Cardiac muscle cell (in vitro differentiated cells and primary cell): ENCODE results near the gene RPTN. TPM values are rescaled to one million over a fixed set of nuclear protein-coding genes. Genes with fewer than 3 reads are reported as not detected.

Experiments
- DNase-seq, 2 donors: peaks; one replicate each; pipeline versions ENCODE4 v3.0.0 to v3.0.0-alpha.2; 2010 to 2017; ENCODE audit warnings: low read depth in 1 of 2, low spot score in 1 of 2
- H3K27ac ChIP-seq: fragments of 200-600 bp; sonication (generic); 2 replicates; pipeline ENCODE4 v1.5.1; 2016
- H3K27me3 ChIP-seq: fragments of 200-600 bp; sonication (generic); 2 replicates; pipeline ENCODE4 v1.6.0; 2016; ENCODE audit warnings: control low read depth
- H3K36me3 ChIP-seq: fragments of 200-600 bp; sonication (generic); 2 replicates; pipeline ENCODE4 v1.5.1; 2016; ENCODE audit warnings: control low read depth
- H3K4me1 ChIP-seq: fragments of 200-600 bp; sonication (generic); 2 replicates; pipeline ENCODE4 v1.8.1; 2017; ENCODE audit warnings: low read depth, mild to moderate bottlenecking, mixed run types
- H3K4me3 ChIP-seq: fragments of 200-600 bp; sonication (generic); 2 replicates; pipeline ENCODE4 v1.5.1; 2016; ENCODE audit warnings: mild to moderate bottlenecking
- H3K9me3 ChIP-seq: fragments of 200-600 bp; sonication (generic); 2 replicates; pipeline ENCODE4 v1.5.1; 2017; ENCODE audit warnings: low read depth, mild to moderate bottlenecking, control low read depth
- polyA plus RNA-seq: library from polyadenylated mRNA; unstranded; fragments of >200 nt; fragmentation: Nextera tagmentation; extraction: Ambion mirVana; gene quantifications from 2 replicates; pipeline ENCODE4 v1.2.1, GENCODE V29; 2016
- total RNA-seq: library from RNA; depleted of rRNA; stranded (reverse); fragments of >200 nt; gene quantifications from 2 replicates; pipeline ENCODE4 v1.2.3, GENCODE V29; 2016
- TF ChIP-seq, protein P1 (sequence below): IDR thresholded peaks from 2 replicates; pipeline ENCODE4 v1.5.1; 2012; ENCODE audit warnings: low read depth, mild to moderate bottlenecking, low read length

RPTN gene
- total and polyA plus RNA-seq, 2 experiments from 2014 or later = not detected

GRCh38 chr1:152164517-152165136, 5.6 kb upstream of the RPTN start:
- TF ChIP-seq, protein P1, sequence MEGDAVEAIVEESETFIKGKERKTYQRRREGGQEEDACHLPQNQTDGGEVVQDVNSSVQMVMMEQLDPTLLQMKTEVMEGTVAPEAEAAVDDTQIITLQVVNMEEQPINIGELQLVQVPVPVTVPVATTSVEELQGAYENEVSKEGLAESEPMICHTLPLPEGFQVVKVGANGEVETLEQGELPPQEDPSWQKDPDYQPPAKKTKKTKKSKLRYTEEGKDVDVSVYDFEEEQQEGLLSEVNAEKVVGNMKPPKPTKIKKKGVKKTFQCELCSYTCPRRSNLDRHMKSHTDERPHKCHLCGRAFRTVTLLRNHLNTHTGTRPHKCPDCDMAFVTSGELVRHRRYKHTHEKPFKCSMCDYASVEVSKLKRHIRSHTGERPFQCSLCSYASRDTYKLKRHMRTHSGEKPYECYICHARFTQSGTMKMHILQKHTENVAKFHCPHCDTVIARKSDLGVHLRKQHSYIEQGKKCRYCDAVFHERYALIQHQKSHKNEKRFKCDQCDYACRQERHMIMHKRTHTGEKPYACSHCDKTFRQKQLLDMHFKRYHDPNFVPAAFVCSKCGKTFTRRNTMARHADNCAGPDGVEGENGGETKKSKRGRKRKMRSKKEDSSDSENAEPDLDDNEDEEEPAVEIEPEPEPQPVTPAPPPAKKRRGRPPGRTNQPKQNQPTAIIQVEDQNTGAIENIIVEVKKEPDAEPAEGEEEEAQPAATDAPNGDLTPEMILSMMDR = no peak
- no peaks in the 10 kb centered on the region for H3K4me1 ChIP-seq
- no peak for DNase-seq
- no peak overlapping the region for H3K27ac ChIP-seq
- no peaks in the 10 kb centered on the region for H3K36me3 ChIP-seq
- no peaks in the 10 kb centered on the region for H3K27me3 ChIP-seq
- no peak overlapping the region for H3K4me3 ChIP-seq
- H3K9me3 ChIP-seq = no peaks in the 10 kb centered on the region

GRCh38 chr1:152162792-152163463, 3.9 kb upstream of the RPTN start:
- Histone ChIP-seq H3K9me3 (no peaks in the 10 kb centered on the region), H3K36me3 (no peaks in the 10 kb centered on the region), H3K27ac (no peak overlapping the region), H3K4me1 (no peaks in the 10 kb centered on the region), H3K27me3 (no peaks in the 10 kb centered on the region), H3K4me3 (no peak overlapping the region)
- TF ChIP-seq, protein P1 = no peak
- DNase-seq = peak in 1 of 2 donors; percentile 80

DNA sequence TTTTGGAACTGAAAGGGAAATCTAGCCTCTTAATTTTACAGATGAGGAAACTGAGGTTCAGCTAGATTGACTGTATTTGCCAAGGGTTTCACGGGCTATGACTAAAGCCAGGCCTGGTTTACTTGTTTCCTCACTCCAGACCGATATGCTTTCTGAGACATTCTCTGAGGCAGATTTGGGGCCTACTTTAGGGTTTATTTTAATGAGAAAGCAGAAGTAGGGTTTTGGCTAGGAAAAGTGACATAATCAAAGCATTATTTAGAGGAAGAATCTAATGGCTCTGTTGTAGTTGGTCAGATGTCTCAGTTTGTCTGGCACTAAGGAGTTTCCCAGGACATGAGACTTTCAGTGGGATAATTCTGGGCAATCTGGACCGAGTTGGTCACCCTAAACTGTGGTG, 1.5 kb upstream of the RPTN start:
- H3K4me3 ChIP-seq = no peak overlapping the region
- no peaks in the 10 kb centered on the region for H3K36me3 ChIP-seq
- no peaks in the 10 kb centered on the region for H3K27me3 ChIP-seq
- no peaks in the 10 kb centered on the region for H3K9me3 ChIP-seq
- no peaks in the 10 kb centered on the region for H3K4me1 ChIP-seq
- H3K27ac ChIP-seq = no peak overlapping the region
- DNase-seq = no peak
- TF ChIP-seq, protein P1 = no peak

- H3K27me3 ChIP-seq = no peaks in the 10 kb centered on the region
- no peak overlapping the region for H3K27ac ChIP-seq
- DNase-seq = no peak
- no peaks in the 10 kb centered on the region for H3K9me3 ChIP-seq
- H3K4me1 ChIP-seq = no peaks in the 10 kb centered on the region
- H3K36me3 ChIP-seq = no peaks in the 10 kb centered on the region
- TF ChIP-seq, protein P1 = no peak
- no peak overlapping the region for H3K4me3 ChIP-seq
These were observed 5.0 kb downstream of the RPTN start for GRCh38 chr1:152153996-152154395.

GRCh38 chr1:152151646-152152045, 7.4 kb downstream of the RPTN start:
- H3K36me3 ChIP-seq = no peaks in the 10 kb centered on the region
- TF ChIP-seq, protein P1 = no peak
- no peaks in the 10 kb centered on the region for H3K9me3 ChIP-seq

More at GRCh38 chr1:152151646-152152045, 7.4 kb downstream of the RPTN start:
- no peaks in the 10 kb centered on the region for H3K4me1 ChIP-seq
- no peaks in the 10 kb centered on the region for H3K27me3 ChIP-seq
- DNase-seq = no peak
- H3K4me3 ChIP-seq = no peak overlapping the region
- no peak overlapping the region for H3K27ac ChIP-seq
